HepG2 (cell line): Measurements from ENCODE around the gene RPS13. TPM values are rescaled to one million over a fixed set of nuclear protein-coding genes. Genes with fewer than 3 reads are reported as not detected.

ENCODE experiments used
- HNRNPL ChIP-seq: fragments of 200-400 bp; formaldehyde crosslinking; IDR thresholded peaks from 2 replicates; pipeline ENCODE4 v1.6.1; 2017; ENCODE audit warnings: mild to moderate bottlenecking, low read depth, low read length
- KLF12 ChIP-seq: sonication (generic); formaldehyde crosslinking; IDR thresholded peaks from 2 replicates; pipeline ENCODE4 v1.4.0; 2020; ENCODE audit warnings: missing genetic modification reagents, borderline replicate concordance
- PHF21A ChIP-seq: sonication (generic); formaldehyde crosslinking; IDR thresholded peaks from 2 replicates; pipeline ENCODE4 v1.5.0; 2020; ENCODE audit warnings: mild to moderate bottlenecking, missing genetic modification reagents
- PRMT3 ChIP-seq: sonication (generic); formaldehyde crosslinking; IDR thresholded peaks from 2 replicates; pipeline ENCODE4 v1.8.1; 2022; ENCODE audit warnings: low read depth, mild to moderate bottlenecking, moderate library complexity, missing genetic modification reagents, borderline replicate concordance
- RARG ChIP-seq: sonication (generic); formaldehyde crosslinking; IDR thresholded peaks from 2 replicates; pipeline ENCODE4 v1.4.0; 2020; ENCODE audit warnings: low read depth, mild to moderate bottlenecking, missing genetic modification reagents
- RFX5 ChIP-seq: IDR thresholded peaks from 2 replicates; pipeline ENCODE4 v1.6.1; 2011; ENCODE audit warnings: low read depth, low read length, improper control_type of control experiment
- TOPORS ChIP-seq: sonication (generic); formaldehyde crosslinking; IDR thresholded peaks from 2 replicates; pipeline ENCODE4 v1.8.0; 2023; ENCODE audit warnings: mild to moderate bottlenecking, missing genetic modification reagents
- ZFP36L2 ChIP-seq: sonication (generic); formaldehyde crosslinking; IDR thresholded peaks from 2 replicates; pipeline ENCODE4 v1.4.0; 2020; ENCODE audit warnings: missing genetic modification reagents
- ZMAT5 ChIP-seq: sonication (generic); formaldehyde crosslinking; IDR thresholded peaks from 2 replicates; pipeline ENCODE4 v1.5.0; 2020; ENCODE audit warnings: mild to moderate bottlenecking, low read depth, missing genetic modification reagents, borderline replicate concordance
- ZNF124 ChIP-seq: sonication (generic); formaldehyde crosslinking; IDR thresholded peaks from 2 replicates; pipeline ENCODE4 v1.4.0; 2020; ENCODE audit warnings: missing genetic modification reagents
- ZNF3 ChIP-seq: IDR thresholded peaks from 2 replicates; pipeline ENCODE4 v1.7.0; 2017; ENCODE audit warnings: inconsistent platforms
- ZNF317 ChIP-seq: sonication (generic); formaldehyde crosslinking; IDR thresholded peaks from 2 replicates; pipeline ENCODE4 v1.5.0; 2020; ENCODE audit warnings: mild to moderate bottlenecking, missing genetic modification reagents
- ZNF562 ChIP-seq: sonication (generic); formaldehyde crosslinking; IDR thresholded peaks from 2 replicates; pipeline ENCODE4 v1.8.0; 2022; ENCODE audit warnings: missing genetic modification reagents, borderline replicate concordance
- ZNF605 ChIP-seq: sonication (generic); formaldehyde crosslinking; IDR thresholded peaks from 2 replicates; pipeline ENCODE4 v1.8.0; 2022; ENCODE audit warnings: mild to moderate bottlenecking, missing genetic modification reagents
- ZNF609 ChIP-seq: sonication (generic); formaldehyde crosslinking; IDR thresholded peaks from 2 replicates; pipeline ENCODE4 v1.4.0; 2020; ENCODE audit warnings: mild to moderate bottlenecking, missing genetic modification reagents, borderline replicate concordance
- ZNF703 ChIP-seq: sonication (generic); formaldehyde crosslinking; IDR thresholded peaks from 2 replicates; pipeline ENCODE4 v1.5.1; 2020; ENCODE audit warnings: missing genetic modification reagents, mild to moderate bottlenecking, moderate library complexity, borderline replicate concordance
- polyA plus RNA-seq, 8 experiments: library from polyadenylated mRNA; depleted of rRNA in 3 of 8; stranded (reverse) in 7 of 8; unstranded in 1 of 8; fragments of >200 nt; fragmentation: Illumina TruSeq in 4 of 8; extraction: Trizol in 4 of 8; gene quantifications; 2 replicates each; pipeline versions ENCODE4 v1.2.1 to v1.2.3, GENCODE V29; 2011 to 2016; ENCODE audit warnings: low read depth in 4 of 8, missing spikeins in 1 of 8, mixed read lengths in 1 of 8; ENCODE audit not compliant: insufficient read depth in 1 of 8
- total RNA-seq, 5 experiments: library from RNA; depleted of rRNA; stranded (reverse); fragments of >200 nt; fragmentation: Illumina TruSeq; extraction: Trizol; gene quantifications; 2 replicates each; pipeline ENCODE4 v1.2.3, GENCODE V29; 2016; ENCODE audit warnings: low read depth in 1 of 5
- TF ChIP-seq, protein P1 (sequence below): sonication (generic); formaldehyde crosslinking; IDR thresholded peaks from 2 replicates; pipeline ENCODE4 v1.5.0; 2020; ENCODE audit warnings: missing genetic modification reagents
- TF ChIP-seq, protein P2 (sequence below): sonication (generic); formaldehyde crosslinking; IDR thresholded peaks from 2 replicates; pipeline ENCODE4 v1.5.0; 2020; ENCODE audit warnings: missing genetic modification reagents
- TF ChIP-seq, protein P3 (sequence below): sonication (generic); formaldehyde crosslinking; IDR thresholded peaks from 2 replicates; pipeline ENCODE4 v1.4.0; 2020; ENCODE audit warnings: missing genetic modification reagents

The RPS13 gene
- total and polyA plus RNA-seq, 2 of the 13 experiments (the other 11 are each of a cell fraction or from before 2014, with no cell fraction given), result 1,542 to 2,245 TPM

GRCh38 chr11:17077520-17078401 is at the start of gene RPS13 (continued):
- TF ChIP-seq, protein P1, sequence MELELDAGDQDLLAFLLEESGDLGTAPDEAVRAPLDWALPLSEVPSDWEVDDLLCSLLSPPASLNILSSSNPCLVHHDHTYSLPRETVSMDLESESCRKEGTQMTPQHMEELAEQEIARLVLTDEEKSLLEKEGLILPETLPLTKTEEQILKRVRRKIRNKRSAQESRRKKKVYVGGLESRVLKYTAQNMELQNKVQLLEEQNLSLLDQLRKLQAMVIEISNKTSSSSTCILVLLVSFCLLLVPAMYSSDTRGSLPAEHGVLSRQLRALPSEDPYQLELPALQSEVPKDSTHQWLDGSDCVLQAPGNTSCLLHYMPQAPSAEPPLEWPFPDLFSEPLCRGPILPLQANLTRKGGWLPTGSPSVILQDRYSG (CRISPR knock-in tag), result no peak
- peak; percentile 95; the same call in 1 of the 2 replicates for TF ChIP-seq TOPORS (CRISPR knock-in tag)
- TF ChIP-seq ZNF703 (CRISPR knock-in tag), result no peak; the same call in 1 of the 2 replicates
- TF ChIP-seq ZNF124 (CRISPR knock-in tag), result peak; percentile 76; the same call in 1 of the 2 replicates
- TF ChIP-seq PHF21A (CRISPR knock-in tag), result no peak; the same call in 1 of the 2 replicates
- TF ChIP-seq RFX5, result peak; percentile 39; the same call in 1 of the 2 replicates
- peak; percentile 29 for TF ChIP-seq KLF12 (CRISPR knock-in tag)
- TF ChIP-seq RARG (CRISPR knock-in tag), result no peak
- TF ChIP-seq, protein P2, sequence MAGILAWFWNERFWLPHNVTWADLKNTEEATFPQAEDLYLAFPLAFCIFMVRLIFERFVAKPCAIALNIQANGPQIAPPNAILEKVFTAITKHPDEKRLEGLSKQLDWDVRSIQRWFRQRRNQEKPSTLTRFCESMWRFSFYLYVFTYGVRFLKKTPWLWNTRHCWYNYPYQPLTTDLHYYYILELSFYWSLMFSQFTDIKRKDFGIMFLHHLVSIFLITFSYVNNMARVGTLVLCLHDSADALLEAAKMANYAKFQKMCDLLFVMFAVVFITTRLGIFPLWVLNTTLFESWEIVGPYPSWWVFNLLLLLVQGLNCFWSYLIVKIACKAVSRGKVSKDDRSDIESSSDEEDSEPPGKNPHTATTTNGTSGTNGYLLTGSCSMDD (CRISPR knock-in tag), result no peak
- TF ChIP-seq ZMAT5 (CRISPR knock-in tag), result no peak
- TF ChIP-seq ZNF562, result peak; percentile 20; the same call in 1 of the 2 replicates
- TF ChIP-seq ZFP36L2 (CRISPR knock-in tag), result no peak
- TF ChIP-seq, protein P3, sequence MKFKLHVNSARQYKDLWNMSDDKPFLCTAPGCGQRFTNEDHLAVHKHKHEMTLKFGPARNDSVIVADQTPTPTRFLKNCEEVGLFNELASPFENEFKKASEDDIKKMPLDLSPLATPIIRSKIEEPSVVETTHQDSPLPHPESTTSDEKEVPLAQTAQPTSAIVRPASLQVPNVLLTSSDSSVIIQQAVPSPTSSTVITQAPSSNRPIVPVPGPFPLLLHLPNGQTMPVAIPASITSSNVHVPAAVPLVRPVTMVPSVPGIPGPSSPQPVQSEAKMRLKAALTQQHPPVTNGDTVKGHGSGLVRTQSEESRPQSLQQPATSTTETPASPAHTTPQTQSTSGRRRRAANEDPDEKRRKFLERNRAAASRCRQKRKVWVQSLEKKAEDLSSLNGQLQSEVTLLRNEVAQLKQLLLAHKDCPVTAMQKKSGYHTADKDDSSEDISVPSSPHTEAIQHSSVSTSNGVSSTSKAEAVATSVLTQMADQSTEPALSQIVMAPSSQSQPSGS (CRISPR knock-in tag), result peak; percentile 95
- TF ChIP-seq ZNF605 (CRISPR knock-in tag), result no peak; the same call in 1 of the 2 replicates
- TF ChIP-seq ZNF609 (CRISPR knock-in tag), result no peak
- TF ChIP-seq HNRNPL, result peak; percentile 73; the same call in 1 of the 2 replicates
- TF ChIP-seq ZNF317 (CRISPR knock-in tag), result peak; percentile 94
- TF ChIP-seq ZNF3 (CRISPR knock-in tag), result no peak
- TF ChIP-seq PRMT3 (CRISPR knock-in tag), result peak; percentile 69; the same call in 1 of the 2 replicates
